ENCODE results near the gene GFRA1. TPM values are rescaled to one million over a fixed set of nuclear protein-coding genes. Genes with fewer than 3 reads are reported as not detected.

Gene GFRA1
- total RNA-seq, 4 donors from 2014 or later, result 19.8 to 61.8 (median 25.2) TPM

- H3K27ac ChIP-seq, result no peak overlapping the region
- no peak for DNase-seq (ENCODE audit: low spot score in 2 of 2)
- no peak overlapping the region for H3K4me3 ChIP-seq
- H3K36me3 ChIP-seq, result no peaks in the 10 kb centered on the region
- TF ChIP-seq POLR2A (IDR thresholded peaks at IDR 0.05) (no peak), CTCF (IDR thresholded peaks at IDR 0.05) (no peak), POLR2AphosphoS5 (IDR thresholded peaks at IDR 0.05) (no peak), EP300 (IDR thresholded peaks at IDR 0.05) (no peak)
- H3K9me3 ChIP-seq, result no peaks in the 10 kb centered on the region
- H3K27me3 ChIP-seq, result no peaks in the 10 kb centered on the region
- WGBS, result 79% methylated on average over 7 of the region's 7 CpGs
- H3K4me1 ChIP-seq, result no peaks in the 10 kb centered on the region
Observed at GRCh38 chr10:116207690-116208089, 65.3 kb downstream of the GFRA1 start.

- Histone ChIP-seq H3K4me1 (no peaks in the 10 kb centered on the region), H3K9me3 (no peaks in the 10 kb centered on the region), H3K4me3 (no peak overlapping the region), H3K27ac (no peak overlapping the region), H3K27me3 (no peaks in the 10 kb centered on the region), H3K36me3 (no peaks in the 10 kb centered on the region)
- TF ChIP-seq CTCF (IDR thresholded peaks at IDR 0.05), result no peak
- TF ChIP-seq POLR2AphosphoS5 (IDR thresholded peaks at IDR 0.05), result no peak
- TF ChIP-seq POLR2A (IDR thresholded peaks at IDR 0.05), result no peak
- TF ChIP-seq EP300 (IDR thresholded peaks at IDR 0.05), result no peak
- no peak for DNase-seq (ENCODE audit: low spot score in 2 of 2)
- WGBS, result 95% methylated on average over 4 of the region's 4 CpGs
Observed at GRCh38 chr10:116203661-116204060, 69.3 kb downstream of the GFRA1 start.

GRCh38 chr10:116201670-116202430 is 71.2 kb downstream of the GFRA1 start:
- Histone ChIP-seq H3K27me3 (no peaks in the 10 kb centered on the region), H3K9me3 (no peaks in the 10 kb centered on the region), H3K4me3 (no peak overlapping the region), H3K27ac (no peak overlapping the region), H3K36me3 (no peaks in the 10 kb centered on the region), H3K4me1 (no peaks in the 10 kb centered on the region)
- TF ChIP-seq EP300 (IDR thresholded peaks at IDR 0.05) (no peak), CTCF (IDR thresholded peaks at IDR 0.05) (no peak), POLR2A (IDR thresholded peaks at IDR 0.05) (no peak), POLR2AphosphoS5 (IDR thresholded peaks at IDR 0.05) (no peak)
- no peak for DNase-seq (ENCODE audit: low spot score in 2 of 2)
- 91% methylated on average over 7 of the region's 7 CpGs for WGBS

GRCh38 chr10:116201011-116201410 is 72.0 kb downstream of the GFRA1 start:
- Histone ChIP-seq H3K4me1 (no peaks in the 10 kb centered on the region), H3K9me3 (no peaks in the 10 kb centered on the region), H3K27ac (no peak overlapping the region), H3K36me3 (no peaks in the 10 kb centered on the region), H3K27me3 (no peaks in the 10 kb centered on the region), H3K4me3 (no peak overlapping the region)
- TF ChIP-seq POLR2AphosphoS5 (IDR thresholded peaks at IDR 0.05), result no peak
- TF ChIP-seq POLR2A (IDR thresholded peaks at IDR 0.05), result no peak
- no peak for TF ChIP-seq EP300 (IDR thresholded peaks at IDR 0.05)
- no peak for TF ChIP-seq CTCF (IDR thresholded peaks at IDR 0.05)
- no peak for DNase-seq (ENCODE audit: low spot score in 2 of 2)

GRCh38 chr10:116198676-116199035 is 74.3 kb downstream of the GFRA1 start:
- H3K4me1 ChIP-seq, result no peaks in the 10 kb centered on the region
- WGBS, result 87% methylated on average over 4 of the region's 4 CpGs
- TF ChIP-seq CTCF (IDR thresholded peaks at IDR 0.05) (no peak), POLR2A (IDR thresholded peaks at IDR 0.05) (no peak), EP300 (IDR thresholded peaks at IDR 0.05) (no peak), POLR2AphosphoS5 (IDR thresholded peaks at IDR 0.05) (no peak)
- H3K36me3 ChIP-seq, result no peaks in the 10 kb centered on the region
- H3K9me3 ChIP-seq, result no peaks in the 10 kb centered on the region
- no peak for DNase-seq (ENCODE audit: low spot score in 2 of 2)
- H3K27me3 ChIP-seq, result no peaks in the 10 kb centered on the region
- no peak overlapping the region for H3K27ac ChIP-seq
- H3K4me3 ChIP-seq, result no peak overlapping the region
